Neural cell (in vitro differentiated cells): Measurements from ENCODE around the gene PRAF2. TPM values are rescaled to one million over a fixed set of nuclear protein-coding genes. Genes with fewer than 3 reads are reported as not detected.
A peak's percentile ranks its signal among the peaks of the same experiment; 100 is the strongest.

Experiments
- H2AFZ ChIP-seq: fragments of 200-600, 300-800 bp; sonication (generic), shearing (Covaris generic); 2 replicates; pipeline ENCODE4 v1.6.0; 2014; ENCODE audit warnings: low read depth, mild to moderate bottlenecking, antibody characterized with exemption, low read length, moderate library complexity
- H3F3A ChIP-seq: fragments of 200-600 bp; shearing (Covaris generic); 2 replicates; pipeline ENCODE4 v1.6.1; 2016; ENCODE audit warnings: mild to moderate bottlenecking, moderate library complexity, mixed read lengths, antibody characterized with exemption, low read length; ENCODE audit not compliant: insufficient read depth, poor library complexity, severe bottlenecking
- H3K27ac ChIP-seq: fragments of 200-600, 300-800 bp; sonication (generic), shearing (Covaris generic); 2 replicates; pipeline ENCODE4 v1.5.1; 2014; ENCODE audit warnings: mild to moderate bottlenecking, low read length, moderate library complexity
- H3K27me3 ChIP-seq: fragments of 300-800, 200-600 bp; sonication (generic), shearing (Covaris generic); 2 replicates; pipeline ENCODE4 v1.6.0; 2014; ENCODE audit warnings: mild to moderate bottlenecking, low read depth, low read length, moderate library complexity; ENCODE audit not compliant: insufficient read depth
- H3K36me3 ChIP-seq: fragments of 300-800, 200-600 bp; sonication (generic), shearing (Covaris generic); 2 replicates; pipeline ENCODE4 v1.5.1; 2014; ENCODE audit warnings: mild to moderate bottlenecking, antibody characterized with exemption, low read length, moderate library complexity; ENCODE audit not compliant: insufficient read depth
- H3K4me2 ChIP-seq: fragments of 300-800, 200-600 bp; sonication (generic), shearing (Covaris generic); 2 replicates; pipeline ENCODE4 v1.6.0; 2014; ENCODE audit warnings: mild to moderate bottlenecking, low read length
- H3K4me3 ChIP-seq: fragments of 300-800, 200-600 bp; sonication (generic), shearing (Covaris generic); 2 replicates; pipeline ENCODE4 v1.5.1; 2014; ENCODE audit warnings: mild to moderate bottlenecking, low read length, moderate library complexity
- H3K79me2 ChIP-seq: fragments of 200-600 bp; shearing (Covaris generic); replicated peaks from 2 replicates; pipeline ENCODE4 v1.6.0; 2014; ENCODE audit warnings: mild to moderate bottlenecking, low read length, moderate library complexity; ENCODE audit not compliant: insufficient read depth
- H3K9ac ChIP-seq: fragments of 300-800, 200-600 bp; sonication (generic), shearing (Covaris generic); 2 replicates; pipeline ENCODE4 v1.6.1; 2016; ENCODE audit warnings: mild to moderate bottlenecking, low read length, mixed read lengths
- H3K9me2 ChIP-seq: fragments of 200-600 bp; shearing (Covaris generic); 2 replicates; pipeline ENCODE4 v1.6.1; 2016; ENCODE audit warnings: mild to moderate bottlenecking, low read length, mixed read lengths; ENCODE audit not compliant: insufficient read depth
- H3K9me3 ChIP-seq: fragments of 200-600, 300-800 bp; sonication (generic), shearing (Covaris generic); 2 replicates; pipeline ENCODE4 v1.6.1; 2016; ENCODE audit warnings: mild to moderate bottlenecking, mixed run types, low read length, moderate library complexity, mixed read lengths
- H4K20me1 ChIP-seq: fragments of 200-600 bp; shearing (Covaris generic); 2 replicates; pipeline ENCODE4 v1.6.1; 2016; ENCODE audit warnings: mild to moderate bottlenecking, mixed run types; ENCODE audit not compliant: insufficient read depth
- CTCF ChIP-seq: fragments of 450-650 bp; IDR thresholded peaks from 2 replicates; pipeline ENCODE4 v1.5.1; 2014; ENCODE audit warnings: antibody characterized with exemption, mild to moderate bottlenecking, moderate library complexity; ENCODE audit not compliant: poor library complexity, severe bottlenecking
- EP300 ChIP-seq: fragments of 450-650 bp; conservative IDR thresholded peaks from 2 replicates; pipeline ENCODE4 v1.6.1; 2014; ENCODE audit warnings: antibody characterized with exemption, mild to moderate bottlenecking, moderate library complexity; ENCODE audit not compliant: poor library complexity, severe bottlenecking
- EZH2 ChIP-seq: fragments of 200-600, 300-800 bp; shearing (Covaris generic), sonication (generic); IDR thresholded peaks from 2 replicates; pipeline ENCODE4 v1.6.1; 2014; ENCODE audit warnings: antibody characterized with exemption, low read length, borderline replicate concordance, mild to moderate bottlenecking; ENCODE audit not compliant: insufficient read depth, poor library complexity, severe bottlenecking
- MXI1 ChIP-seq: fragments of 450-650 bp; conservative IDR thresholded peaks from 2 replicates; pipeline ENCODE4 v1.6.1; 2014; ENCODE audit warnings: antibody characterized with exemption, mild to moderate bottlenecking; ENCODE audit not compliant: poor library complexity, severe bottlenecking
- RAD21 ChIP-seq: fragments of 450-650 bp; conservative IDR thresholded peaks from 2 replicates; pipeline ENCODE4 v1.6.1; 2014; ENCODE audit warnings: antibody characterized with exemption, mild to moderate bottlenecking, moderate library complexity
- REST ChIP-seq: IDR thresholded peaks from 2 replicates; pipeline ENCODE4 v1.6.1; 2012; ENCODE audit warnings: borderline replicate concordance
- SMC3 ChIP-seq: fragments of 450-650 bp; conservative IDR thresholded peaks from 2 replicates; pipeline ENCODE4 v1.6.1; 2014; ENCODE audit warnings: antibody characterized with exemption, mild to moderate bottlenecking, moderate library complexity; ENCODE audit not compliant: poor library complexity
- TAF1 ChIP-seq: IDR thresholded peaks from 2 replicates; pipeline ENCODE4 v1.6.1; 2012; ENCODE audit warnings: low read depth
- polyA plus RNA-seq: library from polyadenylated mRNA; depleted of rRNA; stranded (reverse); fragments of >200 nt; gene quantifications from 2 replicates; pipeline ENCODE4 v1.2.3, GENCODE V29; 2014

The PRAF2 gene
- polyA plus RNA-seq, 1 donor from 2014 or later = 7.3 TPM

- Histone ChIP-seq H3K9me3 (no peaks in the 10 kb centered on the region), H3K4me2 (no peak within 1 kb of the TSS), H3K4me3 (no peak within 1 kb of the TSS), H3K27ac (no peak within 1 kb of the TSS), H3F3A (no peaks in the 10 kb centered on the region), H3K9me2 (no peaks in the 10 kb centered on the region), H3K27me3 (no peaks in the 10 kb centered on the region), H3K9ac (no peak within 1 kb of the TSS), H4K20me1 (no peaks in the 10 kb centered on the region), H3K36me3 (no peaks in the 10 kb centered on the region), H2AFZ (no peak within 1 kb of the TSS), H3K79me2 (no peaks in the 10 kb centered on the region)
- TF ChIP-seq TAF1 = no peak
These were observed 15.0 kb downstream of the PRAF2 start, which contains the start of gene CCDC120 for GRCh38 chrX:49058794-49059193. CCDC120 (plus strand) TSS chrX:49058999; CDS start chrX:49062042, 3,043 bp downstream.

GRCh38 chrX:49054073-49054762 lies 19.6 kb downstream of the PRAF2 start:
- Histone ChIP-seq H3K9me2 (no peaks in the 10 kb centered on the region), H3K4me2 (peak overlapping the region; percentile 39), H3K27ac (no peak overlapping the region), H3K79me2 (no peaks in the 10 kb centered on the region), H3K9ac (peak overlapping the region; percentile 72), H3K36me3 (no peaks in the 10 kb centered on the region), H3F3A (no peaks in the 10 kb centered on the region), H3K9me3 (no peaks in the 10 kb centered on the region), H3K4me3 (peak overlapping the region; percentile 74), H3K27me3 (no peaks in the 10 kb centered on the region), H4K20me1 (no peaks in the 10 kb centered on the region), H2AFZ (no peak overlapping the region)
- no peak for TF ChIP-seq SMC3
- TF ChIP-seq CTCF = no peak
- TF ChIP-seq EZH2 = no peak
- no peak for TF ChIP-seq RAD21
- TF ChIP-seq REST = no peak
- TF ChIP-seq MXI1 = no peak
- TF ChIP-seq EP300 = no peak
- TF ChIP-seq TAF1 = no peak
